Measurements from ENCODE around the gene ITPR2. TPM values are rescaled to one million over a fixed set of nuclear protein-coding genes. Genes with fewer than 3 reads are reported as not detected.
A peak's percentile ranks its signal among the peaks of the same experiment; 100 is the strongest.

The ITPR2 gene
- polyA plus RNA-seq, 1 of the 3 experiments (the other 2 are of a cell fraction): 2.3 TPM

- Histone ChIP-seq H3K27me3 (ENCODE audit: insufficient read depth) (no peaks in the 10 kb centered on the region), H3K4me3 (ENCODE audit: low read depth in 2 of 2, low read length in 1 of 2) (no peak overlapping the region), H3K9ac (no peak overlapping the region), H3K9me3 (no peaks in the 10 kb centered on the region), H3K36me3 (replicated peaks in 1 of 2; ENCODE audit: control insufficient read depth in 1 of 2, insufficient read depth in 2 of 2, low read length in 1 of 2) (no peaks in the 10 kb centered on the region), H3K9me2 (no peaks in the 10 kb centered on the region), H2AFZ (ENCODE audit: low read depth) (no peak overlapping the region), H3F3A (replicated peaks; ENCODE audit: insufficient read depth) (peaks cover 28% of the 10 kb centered on the region), H3K4me1 (ENCODE audit: control insufficient read depth in 1 of 2, insufficient read depth in 2 of 2, low read depth in 1 of 2, low read length in 1 of 2) (peaks cover 4 to 24% of the 10 kb centered on the region in 2 experiments), H3K4me2 (no peak overlapping the region), H3K27ac (ENCODE audit: low read depth in 2 of 2, low read length in 1 of 2) (peak overlapping the region in 1 of 2 experiments; percentile 68; a peak in 2 of 4 replicates), H3K79me2 (ENCODE audit: insufficient read depth) (no peaks in the 10 kb centered on the region), H4K20me1 (ENCODE audit: insufficient read depth) (no peaks in the 10 kb centered on the region)
- CTCF ChIA-PET: no interaction called here
- POLR2A ChIA-PET: no interaction called here
- TF ChIP-seq USF2 (IDR thresholded peaks at IDR 0.05; ENCODE audit: borderline replicate concordance, low read depth, low read length) (no peak), EZH2phosphoT487 (IDR thresholded peaks at IDR 0.05; ENCODE audit: borderline replicate concordance, low read depth) (no peak), PBX3 (IDR thresholded peaks at IDR 0.05) (peak; percentile 31; the same call in 1 of the 2 replicates), GABPA (IDR thresholded peaks at IDR 0.05; ENCODE audit: low read depth) (no peak), EP300 (IDR thresholded peaks at IDR 0.05; ENCODE audit: borderline replicate concordance in 1 of 2, low read depth in 1 of 2, low read length in 1 of 2) (peak in 1 of 2 experiments; percentile 68; a peak in 1 of 4 replicates), FOSL2 (IDR thresholded peaks at IDR 0.05; ENCODE audit: borderline replicate concordance, low read depth) (peak; percentile 72), FOXJ3 (CRISPR knock-in tag; IDR thresholded peaks at IDR 0.05) (no peak), POLR2AphosphoS5 (IDR thresholded peaks at IDR 0.05; ENCODE audit: low read depth, low read length) (no peak), TCF12 (IDR thresholded peaks at IDR 0.05) (peak; percentile 54; the same call in 1 of the 2 replicates)
- DNase-seq: no peak
- WGBS (ENCODE audit: low lambda C conversion rate): 37% methylated on average over 2 of the region's 2 CpGs
These were observed 196.2 kb downstream of the ITPR2 start for GRCh38 chr12:26636710-26637328.

GRCh38 chr12:26633591-26634210 is 199.3 kb downstream of the ITPR2 start:
- ChIA-PET CTCF (interaction anchor here (1.1 to 2.6 kb wide), 5 partner anchors 13 to 515 kb away, joined by 3 to 6 read pairs (median 5); no protein-coding TSS in a partner anchor), POLR2A (no interaction called here)
- no peaks in the 10 kb centered on the region for H3K9me2 ChIP-seq
- H2AFZ ChIP-seq (ENCODE audit: low read depth): no peak overlapping the region; the same call in 1 of the 2 replicates
- DNase-seq: no peak
- no peaks in the 10 kb centered on the region for H3K79me2 ChIP-seq (ENCODE audit: insufficient read depth)
- H4K20me1 ChIP-seq (ENCODE audit: insufficient read depth): no peaks in the 10 kb centered on the region
- H3K9me3 ChIP-seq: no peaks in the 10 kb centered on the region
- peak overlapping the region in 1 of 2 experiments; percentile 84; a peak in 2 of 4 replicates for H3K27ac ChIP-seq (ENCODE audit: low read depth in 2 of 2, low read length in 1 of 2)
- 75% methylated on average over 5 of the region's 5 CpGs for WGBS (ENCODE audit: low lambda C conversion rate)
- H3K9ac ChIP-seq: no peak overlapping the region
- no peak overlapping the region for H3K4me2 ChIP-seq
- no peaks in the 10 kb centered on the region for H3K27me3 ChIP-seq (ENCODE audit: insufficient read depth)
- no peak overlapping the region for H3K4me3 ChIP-seq (ENCODE audit: low read depth in 2 of 2, low read length in 1 of 2)
- H3F3A ChIP-seq (replicated peaks; ENCODE audit: insufficient read depth): peaks cover 52% of the 10 kb centered on the region
- H3K36me3 ChIP-seq (replicated peaks in 1 of 2; ENCODE audit: control insufficient read depth in 1 of 2, insufficient read depth in 2 of 2, low read length in 1 of 2): no peaks in the 10 kb centered on the region
- peak; percentile 57; the same call in 1 of the 2 replicates for TF ChIP-seq TCF12 (IDR thresholded peaks at IDR 0.05)
- 0 out of 2 replicates have a peak, but pooled peaks have one; percentile 15 for TF ChIP-seq MEF2A (IDR thresholded peaks at IDR 0.05; ENCODE audit: borderline replicate concordance, low read depth)
- TF ChIP-seq USF2 (IDR thresholded peaks at IDR 0.05; ENCODE audit: borderline replicate concordance, low read depth, low read length): no peak
- no peak for TF ChIP-seq ZBTB33 (IDR thresholded peaks at IDR 0.05; ENCODE audit: borderline replicate concordance, low read depth)
- no peak for TF ChIP-seq ELF1 (IDR thresholded peaks at IDR 0.05)
- 0 out of 2 replicates have a peak, but pooled peaks have one; percentile 21 for TF ChIP-seq MAX (IDR thresholded peaks at IDR 0.05; ENCODE audit: low read depth)
- TF ChIP-seq YY1 (IDR thresholded peaks at IDR 0.05; ENCODE audit: low read depth): no peak
- TF ChIP-seq GATA2 (CRISPR knock-in tag; IDR thresholded peaks at IDR 0.05): no peak
- peaks cover 9 to 51% of the 10 kb centered on the region in 2 experiments for H3K4me1 ChIP-seq (ENCODE audit: control insufficient read depth in 1 of 2, insufficient read depth in 2 of 2, low read depth in 1 of 2, low read length in 1 of 2)
